Central memory CD4-positive, alpha-beta T cell (primary cell): ENCODE measurements around the gene ULBP1.
A peak's percentile ranks its signal among the peaks of the same experiment; 100 is the strongest.
"Not testable (repeated sequence)": the region's sequence is repeated elsewhere in the genome, so short reads cannot be mapped to it uniquely, and the experiment has no call there.

Experiments used
- DNase-seq: peaks from one replicate; pipeline ENCODE4 v3.0.0; 2022

Gene ULBP1

DNA sequence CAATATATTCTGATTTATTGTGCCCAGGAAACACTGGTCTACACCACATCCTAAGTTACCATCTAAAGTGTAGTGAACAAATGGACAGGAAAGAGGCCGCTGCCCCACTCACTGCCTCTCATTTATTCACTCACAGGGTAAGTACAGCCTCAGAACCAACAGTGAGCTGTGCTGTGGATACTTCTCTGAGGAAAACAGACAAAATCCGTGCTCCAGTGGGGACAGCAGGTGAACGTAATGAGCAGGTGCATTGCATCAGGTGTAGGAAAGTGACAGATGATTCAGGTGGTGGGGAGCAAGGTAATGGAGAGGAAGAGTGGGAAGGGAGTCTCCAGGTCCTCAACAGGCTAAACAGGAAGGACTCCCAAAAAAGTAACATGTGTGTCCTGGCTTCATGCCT is 30.3 kb upstream of the ULBP1 start:
- no peak for DNase-seq

DNA sequence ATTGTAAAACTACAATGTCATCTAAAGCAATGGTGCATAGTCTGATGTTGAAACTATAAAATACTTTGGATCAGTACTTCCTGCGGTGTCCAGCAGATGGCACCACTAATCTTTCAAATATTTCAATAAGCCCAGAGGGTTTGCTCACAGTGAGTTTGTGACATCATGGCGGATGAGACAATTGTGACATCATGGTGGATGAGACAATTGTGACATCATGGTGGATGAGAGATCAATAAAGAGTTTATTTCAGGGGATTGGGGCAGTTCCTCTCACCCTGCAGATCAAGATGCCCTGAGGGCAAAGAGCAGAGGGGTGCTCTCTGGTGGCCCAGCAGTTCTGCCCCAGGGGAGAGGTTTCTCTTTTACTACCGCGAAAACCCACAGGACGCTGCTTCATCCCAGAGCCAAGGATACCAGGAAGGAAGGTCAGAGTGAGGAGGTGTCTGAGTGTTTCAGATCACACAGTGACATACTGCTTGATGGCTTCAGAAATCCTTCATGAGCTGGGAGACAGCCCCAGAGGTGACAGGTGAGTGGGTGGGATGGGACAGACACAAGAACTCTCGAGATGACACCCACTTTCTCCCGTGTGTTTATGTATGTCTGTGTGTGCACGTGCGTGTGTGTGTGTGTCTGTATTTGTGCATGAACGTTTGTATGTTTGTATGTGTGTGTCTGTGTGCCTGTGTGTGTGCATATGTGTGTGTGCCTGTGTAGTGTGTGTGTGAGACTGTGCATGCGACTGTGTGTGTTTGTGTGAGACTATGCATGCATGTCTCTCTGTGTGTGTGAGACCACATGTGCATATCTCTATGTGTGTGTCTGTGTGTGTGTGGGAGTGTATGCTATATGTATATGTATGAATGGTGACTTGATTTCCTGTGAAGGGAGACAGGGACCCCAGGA is 29.2 kb upstream of the ULBP1 start:
- peak; percentile 72 for DNase-seq

DNA sequence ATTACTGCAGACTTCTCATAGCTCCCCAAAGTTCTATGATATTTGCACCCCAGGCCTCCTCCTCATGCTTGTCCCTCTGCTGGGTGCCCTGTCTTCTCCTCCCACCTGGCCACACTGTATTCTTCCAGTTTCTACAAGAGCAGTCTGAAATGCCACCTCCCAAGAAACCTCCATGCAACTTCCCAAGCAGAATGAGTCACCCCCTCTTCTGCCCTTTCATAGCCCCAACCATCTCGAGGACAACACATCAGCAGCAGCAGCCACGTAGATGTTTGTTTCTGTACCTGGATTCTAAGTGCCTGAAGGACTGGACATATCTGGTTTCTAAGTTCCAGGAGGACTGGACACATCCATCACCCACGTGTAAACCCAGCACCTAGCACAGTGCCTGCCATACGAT is 28.5 kb upstream of the ULBP1 start:
- DNase-seq, result no peak

DNA sequence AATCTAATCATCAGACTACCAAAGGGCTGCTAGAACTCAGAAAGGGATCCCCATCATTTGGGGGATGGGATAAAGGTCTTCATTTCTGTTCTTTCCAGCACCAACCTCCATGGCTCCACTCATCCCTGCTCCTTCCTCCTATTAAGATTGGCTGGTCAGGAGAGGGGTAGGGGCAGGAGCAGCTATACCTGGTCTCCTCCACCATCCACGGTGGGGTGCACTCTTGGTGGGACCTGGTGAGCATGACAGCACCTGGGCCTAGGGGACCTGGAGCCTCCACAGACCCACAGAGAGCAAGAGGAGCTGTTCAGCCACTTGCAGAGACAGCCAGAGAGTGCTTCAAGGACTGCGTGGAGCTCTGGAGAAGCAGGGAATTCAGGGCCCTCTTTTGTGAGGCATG is 28.1 kb upstream of the ULBP1 start:
- DNase-seq, result no peak

DNA sequence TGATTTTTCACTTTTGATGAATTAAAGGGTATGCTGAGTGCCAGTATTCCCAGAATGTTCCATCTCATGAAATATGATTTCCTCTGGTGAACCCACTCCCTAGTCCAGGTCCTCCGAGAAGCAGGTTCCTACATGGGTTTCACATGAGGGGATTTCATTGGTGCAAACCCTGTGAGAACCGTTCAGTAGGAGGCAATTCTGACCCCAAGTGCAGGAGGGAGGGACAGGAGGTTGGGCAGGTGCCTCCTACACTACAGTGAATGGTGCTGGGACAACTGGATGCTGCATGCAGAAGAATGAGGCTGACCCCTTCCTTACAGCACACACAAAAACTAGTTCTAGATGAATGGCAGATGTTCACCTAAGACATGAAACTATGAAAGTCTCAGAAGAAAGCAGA is 27.0 kb upstream of the ULBP1 start:
- no peak for DNase-seq

DNA sequence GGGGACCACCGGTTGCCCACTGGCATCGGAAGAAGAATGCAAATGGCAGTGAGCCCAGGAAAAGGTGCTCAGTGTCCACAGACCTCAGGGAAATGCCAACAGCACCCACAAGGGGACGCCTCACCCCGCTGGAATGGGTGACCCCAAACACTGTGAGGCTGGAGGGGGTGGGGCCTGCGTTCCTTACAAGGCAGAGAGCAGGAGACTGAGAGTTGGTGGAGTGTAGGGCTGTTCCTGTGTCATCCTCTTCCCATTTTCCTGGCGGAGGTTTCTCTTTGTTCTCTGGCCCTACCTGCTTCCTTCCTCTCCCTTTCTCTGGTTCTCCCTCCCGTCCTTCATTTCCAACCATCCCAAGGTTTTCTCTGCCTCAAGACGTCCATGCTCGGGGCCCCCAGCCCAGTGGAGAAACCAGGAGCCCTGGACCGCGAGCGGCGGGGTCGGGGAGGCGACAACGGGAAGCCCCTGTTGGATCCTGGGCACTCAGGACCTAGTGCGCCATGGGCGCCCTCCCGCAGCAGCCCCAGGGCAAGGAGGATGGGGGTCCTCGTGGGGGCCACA is 25.7 kb upstream of the ULBP1 start:
- not testable (repeated sequence) for DNase-seq

DNA sequence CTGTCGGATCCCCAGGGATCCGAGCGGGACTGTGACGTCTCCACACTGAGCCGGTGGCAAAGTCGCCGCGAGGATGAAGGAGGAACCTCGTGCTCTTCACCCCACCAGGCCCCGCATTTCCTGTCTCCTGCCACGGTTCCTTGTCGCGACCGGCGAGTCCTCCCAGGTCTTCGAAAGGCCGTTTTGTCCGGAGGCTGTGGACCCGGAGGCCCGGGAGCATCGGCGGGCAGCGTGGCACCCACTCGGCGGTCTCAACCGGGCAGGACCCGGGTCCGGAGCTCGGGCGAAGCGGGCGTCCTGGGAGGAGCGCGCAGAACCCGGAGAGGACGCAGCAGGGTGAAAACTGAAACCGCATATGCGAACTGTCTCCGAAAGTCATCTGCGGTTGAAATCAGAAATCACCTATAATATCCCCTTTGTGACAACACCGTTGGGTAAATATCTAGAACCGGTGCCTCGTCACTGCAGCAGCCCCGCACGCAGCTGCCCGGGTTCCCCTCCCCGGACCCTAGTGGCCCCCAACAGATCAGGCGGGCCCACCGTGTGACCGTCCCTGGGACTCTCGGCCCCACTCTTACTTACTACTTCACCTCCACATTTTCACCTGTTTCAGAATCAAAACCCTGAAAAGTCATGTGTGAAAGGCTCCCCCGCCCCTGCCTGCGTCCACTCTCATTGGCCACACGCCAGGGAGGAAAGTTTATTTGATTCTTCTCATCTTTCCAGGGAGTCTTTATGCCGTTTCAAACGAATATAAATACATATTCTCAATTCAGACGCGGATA is 25.0 kb upstream of the ULBP1 start:
- peak; percentile 76 for DNase-seq

DNA sequence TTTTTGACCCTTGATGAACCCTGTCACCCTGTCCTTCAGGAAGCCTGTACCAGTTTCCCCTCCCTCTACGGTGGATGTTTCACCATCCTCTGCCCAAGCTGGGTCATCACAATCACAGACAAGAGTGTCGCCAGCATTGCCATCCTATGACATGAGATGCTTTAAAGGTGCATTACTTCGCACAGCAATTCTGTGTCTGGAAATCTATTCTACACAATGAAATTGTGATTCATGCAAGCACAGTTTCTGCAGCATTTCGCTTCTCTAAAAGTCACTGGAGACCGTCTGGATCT is 24.4 kb upstream of the ULBP1 start:
- DNase-seq, result no peak

DNA sequence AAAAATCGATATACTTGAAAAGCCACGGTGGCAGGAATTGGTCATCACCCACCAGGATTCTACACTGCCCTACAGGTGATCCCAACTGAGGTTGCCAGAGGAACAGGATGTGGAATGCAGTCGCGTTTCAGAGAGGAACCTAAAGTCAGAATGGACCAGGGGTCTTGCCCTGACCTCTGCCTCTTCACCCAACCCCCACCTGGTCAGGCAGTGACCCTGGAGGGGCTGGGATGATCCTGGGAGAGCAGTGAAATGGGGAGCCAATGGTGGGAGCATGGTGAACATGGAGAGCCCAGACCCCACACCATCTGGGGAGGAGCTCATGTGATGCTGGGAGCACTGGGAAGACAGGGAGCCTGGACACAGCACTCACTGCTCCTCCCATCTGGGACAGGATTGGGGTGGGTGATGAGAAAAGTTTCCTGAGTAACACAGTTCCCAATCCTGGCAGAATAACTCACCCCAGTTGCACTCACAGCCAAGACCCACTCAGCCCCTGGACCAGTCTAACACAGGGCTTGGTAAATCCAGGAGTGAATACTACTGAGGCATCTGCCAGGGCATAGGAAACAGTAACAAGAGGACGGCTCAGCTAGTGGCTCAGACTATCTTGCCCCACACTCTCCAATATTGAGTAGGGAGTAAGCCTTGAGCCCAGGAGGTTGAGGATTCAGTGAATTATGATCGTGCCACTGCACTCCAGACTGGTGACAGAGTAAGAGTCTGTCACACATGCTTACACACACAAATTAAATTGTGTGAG is 23.7 kb upstream of the ULBP1 start:
- no peak for DNase-seq

DNA sequence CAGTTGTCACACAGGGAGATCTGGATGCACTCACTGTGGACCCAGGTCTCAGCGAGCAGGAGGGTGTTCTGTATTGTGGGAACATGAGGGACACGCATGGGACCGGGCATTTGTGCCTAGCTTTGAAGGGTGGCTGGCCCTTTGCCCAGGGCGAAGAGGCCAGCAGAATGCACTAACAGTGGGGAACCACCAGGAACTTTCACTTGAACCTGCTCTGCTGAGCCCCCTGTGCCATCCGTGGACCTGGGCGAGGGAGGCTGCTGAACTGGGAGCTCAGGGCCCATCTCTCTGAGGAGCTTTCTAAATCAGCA is 23.1 kb upstream of the ULBP1 start:
- DNase-seq, result no peak

DNA sequence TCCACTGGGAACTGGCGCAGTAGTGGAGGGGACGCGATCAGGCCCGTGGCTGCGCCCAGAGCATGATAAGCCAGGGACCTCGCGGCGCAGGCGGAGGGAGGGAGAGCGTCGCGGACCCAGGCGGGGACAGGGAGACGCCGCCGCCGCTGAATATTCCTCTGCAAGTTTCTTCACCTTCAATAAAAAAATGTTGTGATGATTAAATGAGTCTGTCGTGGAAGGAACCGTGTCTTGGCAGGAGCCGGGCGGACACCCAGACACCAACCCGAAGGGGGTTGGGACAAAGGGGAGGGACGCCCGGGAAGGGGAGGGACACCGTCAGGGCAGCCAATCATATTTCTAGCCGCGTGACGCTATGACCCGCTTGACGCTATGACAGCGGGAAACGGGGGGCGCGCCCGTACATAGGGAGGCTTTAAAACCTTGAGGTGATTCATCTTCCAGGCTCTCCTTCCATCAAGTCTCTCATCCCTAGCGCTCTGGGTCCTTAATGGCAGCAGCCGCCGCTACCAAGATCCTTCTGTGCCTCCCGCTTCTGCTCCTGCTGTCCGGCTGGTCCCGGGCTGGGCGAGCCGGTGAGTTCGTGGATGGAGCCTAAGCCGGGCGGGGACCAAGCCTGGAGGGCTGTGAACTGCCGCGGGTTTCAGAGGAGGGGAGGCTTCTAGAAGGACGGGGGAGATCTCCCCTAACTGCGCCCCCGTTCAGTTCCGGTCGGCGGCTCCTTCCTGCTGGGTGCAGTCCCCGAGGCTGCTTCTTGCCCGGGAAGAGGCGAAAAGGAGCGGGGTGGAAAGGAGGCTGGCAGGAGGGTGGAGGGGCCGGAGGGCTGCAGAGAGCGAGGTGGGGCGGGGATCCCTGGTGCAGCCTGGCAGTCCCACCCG is 21.9 kb upstream of the ULBP1 start, which contains the start of gene ULBP2:
Gene ULBP2 (plus strand): TSS at position 432 of the 878 bp plus-strand sequence. CDS start 59 bp downstream, at position 491.
- DNase-seq, result peak; percentile 90

DNA sequence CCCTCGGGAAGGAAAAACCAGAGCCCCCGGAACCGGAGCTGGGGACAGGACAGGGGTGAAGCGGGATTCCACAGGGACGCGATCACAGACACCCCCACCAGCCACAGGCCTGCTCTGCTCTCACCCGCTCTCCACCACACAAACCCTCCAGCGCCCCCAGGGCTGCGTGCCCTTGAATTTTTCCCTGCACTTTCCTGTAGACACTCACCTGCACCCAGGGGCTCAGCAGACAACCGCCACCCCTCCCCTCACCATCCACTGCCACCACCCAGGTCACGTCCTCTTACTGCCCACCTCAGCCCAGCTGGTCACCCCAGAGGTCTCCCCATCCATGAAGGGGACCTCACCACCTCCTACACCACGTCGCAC is 21.3 kb upstream of the ULBP1 start:
- DNase-seq, result no peak

DNA sequence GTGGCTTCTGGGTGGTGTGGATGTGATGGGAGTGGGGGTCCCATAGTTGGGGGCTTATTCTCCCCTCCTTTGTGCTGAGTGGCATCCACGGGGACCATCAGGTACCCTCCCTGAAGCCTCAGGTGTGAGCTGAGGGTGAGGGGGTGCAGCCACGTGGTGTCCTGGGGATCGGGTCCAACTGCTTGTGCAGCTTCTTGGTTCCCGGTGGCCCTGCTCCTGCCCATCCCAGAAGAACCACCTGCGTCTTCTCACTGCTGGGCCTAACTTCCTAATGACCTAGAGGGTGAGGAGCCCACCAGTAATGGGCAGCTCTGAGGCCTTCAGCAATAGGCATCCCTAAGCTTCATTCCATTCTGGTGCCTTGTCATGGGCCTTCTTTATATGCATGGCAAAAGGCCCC is 20.4 kb upstream of the ULBP1 start:
- DNase-seq, result not testable (repeated sequence)

DNA sequence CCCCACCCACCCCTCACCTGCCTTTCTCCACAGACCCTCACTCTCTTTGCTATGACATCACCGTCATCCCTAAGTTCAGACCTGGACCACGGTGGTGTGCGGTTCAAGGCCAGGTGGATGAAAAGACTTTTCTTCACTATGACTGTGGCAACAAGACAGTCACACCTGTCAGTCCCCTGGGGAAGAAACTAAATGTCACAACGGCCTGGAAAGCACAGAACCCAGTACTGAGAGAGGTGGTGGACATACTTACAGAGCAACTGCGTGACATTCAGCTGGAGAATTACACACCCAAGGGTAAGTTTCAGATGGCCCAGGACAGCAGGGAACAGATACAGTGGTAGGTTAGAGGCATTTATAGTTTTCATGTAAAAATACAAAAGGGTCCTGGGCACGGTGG is 18.5 kb upstream of the ULBP1 start:
- DNase-seq, result not testable (repeated sequence)

DNA sequence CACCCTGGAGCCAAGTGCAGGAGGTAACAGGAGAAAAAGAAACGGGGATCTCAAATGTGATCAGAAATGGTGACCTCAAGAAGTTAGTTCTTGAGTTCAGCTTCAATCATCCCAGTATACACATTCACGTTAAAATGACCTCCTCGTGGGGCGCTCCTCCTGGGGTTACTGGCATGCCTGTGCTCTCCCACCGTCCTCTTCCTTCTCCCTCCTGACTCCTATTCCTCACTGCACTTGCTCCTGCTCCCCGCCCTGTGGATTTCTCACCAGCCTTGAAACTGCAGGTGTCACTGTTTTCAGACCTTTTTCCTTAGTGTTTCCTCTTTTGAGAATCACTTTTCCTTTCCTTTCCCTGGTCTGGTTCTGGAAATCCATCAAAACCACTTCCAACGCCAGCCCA is 17.1 kb upstream of the ULBP1 start:
- not testable (repeated sequence) for DNase-seq

DNA sequence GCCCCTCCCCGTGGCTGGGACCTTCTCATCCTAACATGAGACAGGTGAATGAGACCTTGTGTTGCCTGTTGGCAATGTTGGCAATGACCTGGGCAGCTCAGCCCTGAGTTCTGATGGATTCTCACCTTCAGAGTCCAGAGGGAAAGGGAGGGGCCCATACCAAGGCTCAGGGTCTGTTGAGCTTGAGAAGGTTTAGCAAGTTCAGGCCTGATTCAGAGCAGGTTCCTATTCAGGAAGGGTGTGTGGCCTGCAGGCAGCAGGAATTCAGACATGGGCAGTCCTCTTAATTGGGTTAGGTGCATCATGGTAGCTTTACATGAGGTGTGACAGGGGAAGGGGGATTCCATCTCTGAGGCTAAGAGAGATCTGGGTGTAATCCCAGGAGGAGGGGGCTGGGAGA is 16.2 kb upstream of the ULBP1 start:
- not testable (repeated sequence) for DNase-seq

DNA sequence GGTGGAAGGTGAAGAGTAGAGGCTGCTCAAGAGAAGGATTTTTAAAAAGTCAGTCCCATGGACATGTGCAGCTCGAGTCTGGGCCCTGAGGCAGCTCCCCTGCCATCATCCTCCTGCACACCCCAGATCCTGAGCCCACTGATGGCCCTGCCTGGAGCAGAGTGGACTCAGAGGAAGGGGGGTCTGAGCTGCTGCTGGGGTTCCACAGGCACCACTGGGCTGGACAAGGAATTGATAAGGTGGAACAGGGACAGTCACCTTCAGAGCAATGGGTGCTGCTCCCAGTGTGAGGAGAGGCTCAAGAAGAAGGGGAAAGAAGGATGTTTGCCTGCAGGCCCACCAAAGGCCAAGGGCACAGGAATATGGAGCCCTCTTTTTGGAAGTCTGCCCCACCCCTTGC is 15.7 kb upstream of the ULBP1 start:
- no peak for DNase-seq

DNA sequence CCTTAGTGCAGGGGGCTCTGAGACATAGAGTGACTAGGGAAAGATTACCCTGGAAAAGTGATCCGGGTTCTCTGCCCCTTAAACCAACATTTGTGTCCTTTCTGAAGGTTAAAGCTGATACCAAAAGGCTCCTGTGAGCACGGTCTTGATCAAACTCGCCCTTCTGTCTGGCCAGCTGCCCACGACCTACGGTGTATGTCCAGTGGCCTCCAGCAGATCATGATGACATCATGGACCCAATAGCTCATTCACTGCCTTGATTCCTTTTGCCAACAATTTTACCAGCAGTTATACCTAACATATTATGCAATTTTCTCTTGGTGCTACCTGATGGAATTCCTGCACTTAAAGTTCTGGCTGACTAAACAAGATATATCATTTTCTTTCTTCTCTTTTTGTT is 15.1 kb upstream of the ULBP1 start:
- no peak for DNase-seq

DNA sequence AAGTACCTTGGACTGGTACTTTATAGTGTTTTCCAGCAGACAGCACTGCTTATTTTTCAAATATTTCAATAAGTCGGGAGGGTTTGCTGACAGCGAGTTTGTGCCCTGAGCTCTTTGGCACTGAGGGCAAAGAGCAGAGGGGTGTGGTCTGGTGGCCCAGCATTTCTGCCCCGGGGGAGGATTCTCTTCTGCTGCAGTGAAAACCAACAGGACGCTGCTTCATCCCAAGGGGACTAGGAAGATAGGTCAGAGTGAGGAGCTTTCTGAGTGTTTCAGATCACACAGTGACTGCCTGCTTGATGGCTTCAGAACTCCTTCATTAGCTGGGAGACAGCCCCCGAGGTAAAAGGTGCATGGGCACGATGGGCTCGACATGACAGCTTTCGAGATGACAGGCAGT is 13.3 kb upstream of the ULBP1 start:
- no peak for DNase-seq

DNA sequence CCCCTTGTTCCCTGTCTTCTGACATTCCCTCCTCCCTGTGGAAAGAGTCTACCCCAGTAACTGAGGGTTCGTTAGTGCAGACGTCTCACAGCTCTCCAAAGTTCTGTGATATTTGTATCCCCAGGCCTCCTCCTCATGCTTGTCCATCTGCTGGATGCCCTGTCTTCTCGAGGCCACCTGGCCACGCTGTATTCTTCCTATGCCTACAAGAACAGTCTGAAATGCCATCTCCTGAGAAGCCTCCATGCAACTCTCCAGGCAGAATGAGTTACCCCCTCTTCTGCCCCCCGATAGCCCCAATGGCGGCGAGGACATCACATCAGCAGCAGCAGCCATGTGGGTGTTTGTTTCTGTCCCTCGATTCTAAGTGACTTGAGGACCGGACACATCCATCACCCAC is 12.6 kb upstream of the ULBP1 start:
- DNase-seq, result no peak

DNA sequence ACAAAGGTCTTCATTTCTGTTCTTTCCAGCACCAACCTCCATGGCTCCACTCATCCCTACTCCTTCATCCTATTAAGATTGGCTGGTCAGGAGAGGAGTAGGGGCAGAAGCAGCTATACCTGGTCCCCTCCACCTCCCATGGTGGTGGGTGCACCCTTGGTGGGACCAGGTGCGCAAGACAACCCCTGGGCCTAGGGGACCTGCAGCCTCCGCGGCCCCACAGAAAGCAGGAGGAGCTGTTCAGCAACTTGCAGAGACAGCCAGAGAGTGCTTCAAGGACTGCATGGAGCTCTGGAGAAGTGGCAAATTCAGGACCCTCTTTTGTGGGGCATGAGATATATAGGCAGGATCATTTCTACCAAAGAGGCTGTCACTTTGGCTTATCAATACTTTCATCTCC is 12.1 kb upstream of the ULBP1 start:
- DNase-seq, result no peak

DNA sequence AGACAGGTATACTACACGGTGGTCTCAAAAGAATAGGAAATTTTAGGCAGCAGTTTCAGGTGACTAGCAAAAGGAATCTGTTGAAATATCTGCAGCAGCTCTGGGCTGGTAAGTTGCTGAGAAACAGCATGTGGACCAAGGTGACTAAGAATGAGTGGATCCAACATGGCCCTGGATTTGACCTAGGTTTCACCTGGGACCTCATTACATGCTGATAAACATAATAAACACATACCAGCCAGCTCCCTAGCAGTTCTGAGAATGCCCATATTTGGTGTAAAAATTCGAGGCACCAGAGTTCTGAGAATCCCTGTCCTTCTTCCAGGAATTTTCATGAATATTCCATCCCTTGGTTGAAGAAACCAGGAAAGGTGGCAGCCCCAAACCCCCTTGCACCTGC is 10.4 kb upstream of the ULBP1 start:
- DNase-seq, result not testable (repeated sequence)
